ENCODE data around the gene TSPEAR.

TSPEAR gene

DNA sequence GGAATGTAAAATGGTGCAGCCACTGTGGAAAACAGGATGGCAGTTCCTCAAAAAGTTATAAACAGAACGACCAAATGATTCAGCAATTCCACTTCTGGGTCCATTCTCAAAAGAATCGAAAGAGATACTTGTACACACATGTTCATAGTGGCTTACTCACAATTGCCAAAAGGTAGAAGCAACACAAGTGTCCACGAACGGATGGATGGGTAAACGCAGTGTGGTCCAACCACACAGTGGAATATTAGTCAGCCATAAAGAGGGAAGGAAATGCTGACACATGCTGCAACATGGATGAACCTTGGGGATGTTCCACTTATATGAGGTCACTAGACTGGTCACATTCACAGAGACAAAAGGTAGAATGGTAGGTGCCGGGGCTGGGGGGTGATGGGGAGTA is 176.7 kb downstream of the TSPEAR start:
- no peak for TF ChIP-seq TAF1 (IDR thresholded peaks at IDR 0.05; ENCODE audit: borderline replicate concordance, insufficient read depth, low read length)
- no peak for TF ChIP-seq FOXP2 (optimal IDR thresholded peaks at IDR 0.05; ENCODE audit: borderline replicate concordance, extremely low read depth, extremely low read length, insufficient read depth)
- TF ChIP-seq, protein P1, sequence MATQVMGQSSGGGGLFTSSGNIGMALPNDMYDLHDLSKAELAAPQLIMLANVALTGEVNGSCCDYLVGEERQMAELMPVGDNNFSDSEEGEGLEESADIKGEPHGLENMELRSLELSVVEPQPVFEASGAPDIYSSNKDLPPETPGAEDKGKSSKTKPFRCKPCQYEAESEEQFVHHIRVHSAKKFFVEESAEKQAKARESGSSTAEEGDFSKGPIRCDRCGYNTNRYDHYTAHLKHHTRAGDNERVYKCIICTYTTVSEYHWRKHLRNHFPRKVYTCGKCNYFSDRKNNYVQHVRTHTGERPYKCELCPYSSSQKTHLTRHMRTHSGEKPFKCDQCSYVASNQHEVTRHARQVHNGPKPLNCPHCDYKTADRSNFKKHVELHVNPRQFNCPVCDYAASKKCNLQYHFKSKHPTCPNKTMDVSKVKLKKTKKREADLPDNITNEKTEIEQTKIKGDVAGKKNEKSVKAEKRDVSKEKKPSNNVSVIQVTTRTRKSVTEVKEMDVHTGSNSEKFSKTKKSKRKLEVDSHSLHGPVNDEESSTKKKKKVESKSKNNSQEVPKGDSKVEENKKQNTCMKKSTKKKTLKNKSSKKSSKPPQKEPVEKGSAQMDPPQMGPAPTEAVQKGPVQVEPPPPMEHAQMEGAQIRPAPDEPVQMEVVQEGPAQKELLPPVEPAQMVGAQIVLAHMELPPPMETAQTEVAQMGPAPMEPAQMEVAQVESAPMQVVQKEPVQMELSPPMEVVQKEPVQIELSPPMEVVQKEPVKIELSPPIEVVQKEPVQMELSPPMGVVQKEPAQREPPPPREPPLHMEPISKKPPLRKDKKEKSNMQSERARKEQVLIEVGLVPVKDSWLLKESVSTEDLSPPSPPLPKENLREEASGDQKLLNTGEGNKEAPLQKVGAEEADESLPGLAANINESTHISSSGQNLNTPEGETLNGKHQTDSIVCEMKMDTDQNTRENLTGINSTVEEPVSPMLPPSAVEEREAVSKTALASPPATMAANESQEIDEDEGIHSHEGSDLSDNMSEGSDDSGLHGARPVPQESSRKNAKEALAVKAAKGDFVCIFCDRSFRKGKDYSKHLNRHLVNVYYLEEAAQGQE (IDR thresholded peaks at IDR 0.05; ENCODE audit: insufficient read depth in 1 of 2, low read depth in 2 of 2, low read length in 2 of 2): no peak
- no peak for TF ChIP-seq POLR2AphosphoS5 (IDR thresholded peaks at IDR 0.05; ENCODE audit: low read depth, low read length)
- no peak for TF ChIP-seq SIN3A (IDR thresholded peaks at IDR 0.05; ENCODE audit: borderline replicate concordance, insufficient read depth, low read length)

DNA sequence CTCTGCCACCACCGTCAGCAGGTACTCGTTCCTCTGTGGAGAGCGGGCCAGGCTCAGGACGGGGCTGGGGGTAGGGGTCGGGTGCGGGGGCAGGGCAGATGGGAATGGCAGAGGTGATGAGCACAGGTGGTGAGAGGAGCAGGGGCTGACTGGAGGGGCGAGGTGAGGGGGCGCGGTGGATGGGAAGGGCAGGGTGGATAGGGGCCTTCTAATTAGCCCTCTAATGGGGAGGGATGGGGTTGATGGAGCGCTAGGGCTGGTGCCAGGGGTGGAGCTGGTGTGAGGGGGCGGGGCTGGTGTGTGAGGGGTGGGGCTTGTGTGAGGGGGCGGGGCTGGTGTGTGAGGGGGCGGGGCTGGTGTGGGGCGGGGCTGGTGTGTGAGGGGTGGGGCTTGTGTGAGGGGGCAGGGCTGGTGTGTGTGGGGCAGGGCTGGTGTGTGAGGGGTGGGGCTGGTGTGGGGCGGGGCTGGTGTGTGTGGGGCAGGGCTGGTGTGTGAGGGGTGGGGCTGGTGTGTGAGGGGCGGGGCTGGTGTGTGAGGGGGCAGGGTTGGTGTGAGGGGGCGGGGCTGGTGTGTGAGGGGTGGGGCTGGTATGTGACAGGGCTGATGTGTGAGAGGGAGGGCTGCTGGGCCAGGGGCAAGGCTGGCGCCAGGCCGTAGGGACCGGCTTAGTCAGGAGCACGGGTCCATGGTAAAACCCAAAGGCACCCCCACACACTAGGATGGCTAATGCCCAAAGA is 177.3 kb downstream of the TSPEAR start:
- TF ChIP-seq, protein P1 (IDR thresholded peaks at IDR 0.05; ENCODE audit: insufficient read depth in 1 of 2, low read depth in 2 of 2, low read length in 2 of 2): no peak
- no peak for TF ChIP-seq SIN3A (IDR thresholded peaks at IDR 0.05; ENCODE audit: borderline replicate concordance, insufficient read depth, low read length)
- TF ChIP-seq TAF1 (IDR thresholded peaks at IDR 0.05; ENCODE audit: borderline replicate concordance, insufficient read depth, low read length): no peak
- TF ChIP-seq POLR2AphosphoS5 (IDR thresholded peaks at IDR 0.05; ENCODE audit: low read depth, low read length): no peak
- TF ChIP-seq FOXP2 (optimal IDR thresholded peaks at IDR 0.05; ENCODE audit: borderline replicate concordance, extremely low read depth, extremely low read length, insufficient read depth): no peak

- TF ChIP-seq POLR2AphosphoS5 (IDR thresholded peaks at IDR 0.05; ENCODE audit: low read depth, low read length) (no peak), TAF1 (IDR thresholded peaks at IDR 0.05; ENCODE audit: borderline replicate concordance, insufficient read depth, low read length) (no peak), FOXP2 (optimal IDR thresholded peaks at IDR 0.05; ENCODE audit: borderline replicate concordance, extremely low read depth, extremely low read length, insufficient read depth) (no peak), SIN3A (IDR thresholded peaks at IDR 0.05; ENCODE audit: borderline replicate concordance, insufficient read depth, low read length) (no peak)
- TF ChIP-seq, protein P1 (IDR thresholded peaks at IDR 0.05; ENCODE audit: insufficient read depth in 1 of 2, low read depth in 2 of 2, low read length in 2 of 2): no peak
Observed at GRCh38 chr21:44533121-44533890, 178.1 kb downstream of the TSPEAR start.

DNA sequence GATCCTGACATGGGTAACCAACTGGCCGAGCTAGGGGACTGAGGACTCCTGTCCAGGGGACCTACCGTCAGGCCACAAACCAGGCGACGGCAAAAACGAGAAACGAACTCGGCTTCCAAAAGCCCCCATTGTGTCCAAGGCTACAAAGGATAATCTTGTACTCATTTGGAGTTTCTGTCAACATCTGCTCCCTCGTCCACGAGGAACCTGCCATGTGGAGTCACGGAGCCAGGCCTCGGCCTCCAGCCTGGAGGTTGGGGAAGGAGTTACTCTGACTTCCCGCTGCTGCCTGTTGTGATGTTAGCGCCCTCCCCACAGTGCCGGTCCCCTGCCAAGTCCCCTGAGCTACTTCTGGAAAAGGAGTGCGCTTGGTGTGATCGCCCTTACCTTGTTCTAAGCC is 178.7 kb downstream of the TSPEAR start:
- TF ChIP-seq SIN3A (IDR thresholded peaks at IDR 0.05; ENCODE audit: borderline replicate concordance, insufficient read depth, low read length) (no peak), POLR2AphosphoS5 (IDR thresholded peaks at IDR 0.05; ENCODE audit: low read depth, low read length) (no peak), TAF1 (IDR thresholded peaks at IDR 0.05; ENCODE audit: borderline replicate concordance, insufficient read depth, low read length) (no peak), FOXP2 (optimal IDR thresholded peaks at IDR 0.05; ENCODE audit: borderline replicate concordance, extremely low read depth, extremely low read length, insufficient read depth) (no peak)
- TF ChIP-seq, protein P1 (IDR thresholded peaks at IDR 0.05; ENCODE audit: insufficient read depth in 1 of 2, low read depth in 2 of 2, low read length in 2 of 2): no peak

Data from PFSK-1 (cell line).